ENCODE data around the gene CPZ.

DNA sequence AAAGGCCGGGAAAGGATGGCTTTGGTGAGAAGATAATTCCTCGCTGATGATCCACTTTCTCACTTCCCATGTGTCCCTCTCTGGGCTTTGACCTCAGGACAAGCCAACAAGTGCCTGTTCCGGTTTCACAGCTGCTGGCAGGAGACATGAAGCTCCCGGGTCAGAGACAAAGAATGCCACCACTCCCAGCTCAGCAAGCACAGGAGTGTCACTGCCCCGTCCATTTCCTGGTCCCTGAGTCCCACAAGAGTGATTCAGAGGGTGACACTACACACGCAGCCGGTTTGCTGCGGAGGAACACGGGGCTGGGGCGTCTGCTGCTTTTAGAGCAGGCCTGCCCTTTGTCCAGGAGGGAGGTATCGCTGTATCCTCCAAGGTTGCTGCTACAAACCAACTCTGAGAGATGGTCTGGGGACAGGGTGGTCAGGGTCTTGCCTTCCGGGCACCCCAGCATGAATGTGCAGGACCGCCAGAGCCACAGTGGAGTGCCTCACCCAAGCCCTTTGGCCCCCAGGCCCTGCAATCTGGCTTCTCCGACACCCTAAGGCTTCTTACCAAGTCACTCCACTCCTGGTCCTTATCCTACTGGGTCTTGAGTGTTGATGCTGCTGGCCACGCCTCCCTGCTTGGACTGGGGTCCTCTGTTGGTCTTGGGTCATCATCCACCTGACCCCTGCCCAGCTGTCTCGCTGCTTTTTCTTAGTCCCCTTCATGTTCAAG, 49.5 kb downstream of the CPZ start:
- TF ChIP-seq, protein P1, sequence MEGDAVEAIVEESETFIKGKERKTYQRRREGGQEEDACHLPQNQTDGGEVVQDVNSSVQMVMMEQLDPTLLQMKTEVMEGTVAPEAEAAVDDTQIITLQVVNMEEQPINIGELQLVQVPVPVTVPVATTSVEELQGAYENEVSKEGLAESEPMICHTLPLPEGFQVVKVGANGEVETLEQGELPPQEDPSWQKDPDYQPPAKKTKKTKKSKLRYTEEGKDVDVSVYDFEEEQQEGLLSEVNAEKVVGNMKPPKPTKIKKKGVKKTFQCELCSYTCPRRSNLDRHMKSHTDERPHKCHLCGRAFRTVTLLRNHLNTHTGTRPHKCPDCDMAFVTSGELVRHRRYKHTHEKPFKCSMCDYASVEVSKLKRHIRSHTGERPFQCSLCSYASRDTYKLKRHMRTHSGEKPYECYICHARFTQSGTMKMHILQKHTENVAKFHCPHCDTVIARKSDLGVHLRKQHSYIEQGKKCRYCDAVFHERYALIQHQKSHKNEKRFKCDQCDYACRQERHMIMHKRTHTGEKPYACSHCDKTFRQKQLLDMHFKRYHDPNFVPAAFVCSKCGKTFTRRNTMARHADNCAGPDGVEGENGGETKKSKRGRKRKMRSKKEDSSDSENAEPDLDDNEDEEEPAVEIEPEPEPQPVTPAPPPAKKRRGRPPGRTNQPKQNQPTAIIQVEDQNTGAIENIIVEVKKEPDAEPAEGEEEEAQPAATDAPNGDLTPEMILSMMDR (conservative IDR thresholded peaks at IDR 0.05; ENCODE audit: low read depth in 2 of 2): no peak
- TF ChIP-seq POLR2AphosphoS5 (IDR thresholded peaks at IDR 0.05; ENCODE audit: low read depth) (no peak), EZH2 (IDR thresholded peaks at IDR 0.05; ENCODE audit: low read depth, unreplicated experiment) (no peak), JUNB (IDR thresholded peaks at IDR 0.05; ENCODE audit: unreplicated experiment) (no peak)
- TF ChIP-seq, protein P2, sequence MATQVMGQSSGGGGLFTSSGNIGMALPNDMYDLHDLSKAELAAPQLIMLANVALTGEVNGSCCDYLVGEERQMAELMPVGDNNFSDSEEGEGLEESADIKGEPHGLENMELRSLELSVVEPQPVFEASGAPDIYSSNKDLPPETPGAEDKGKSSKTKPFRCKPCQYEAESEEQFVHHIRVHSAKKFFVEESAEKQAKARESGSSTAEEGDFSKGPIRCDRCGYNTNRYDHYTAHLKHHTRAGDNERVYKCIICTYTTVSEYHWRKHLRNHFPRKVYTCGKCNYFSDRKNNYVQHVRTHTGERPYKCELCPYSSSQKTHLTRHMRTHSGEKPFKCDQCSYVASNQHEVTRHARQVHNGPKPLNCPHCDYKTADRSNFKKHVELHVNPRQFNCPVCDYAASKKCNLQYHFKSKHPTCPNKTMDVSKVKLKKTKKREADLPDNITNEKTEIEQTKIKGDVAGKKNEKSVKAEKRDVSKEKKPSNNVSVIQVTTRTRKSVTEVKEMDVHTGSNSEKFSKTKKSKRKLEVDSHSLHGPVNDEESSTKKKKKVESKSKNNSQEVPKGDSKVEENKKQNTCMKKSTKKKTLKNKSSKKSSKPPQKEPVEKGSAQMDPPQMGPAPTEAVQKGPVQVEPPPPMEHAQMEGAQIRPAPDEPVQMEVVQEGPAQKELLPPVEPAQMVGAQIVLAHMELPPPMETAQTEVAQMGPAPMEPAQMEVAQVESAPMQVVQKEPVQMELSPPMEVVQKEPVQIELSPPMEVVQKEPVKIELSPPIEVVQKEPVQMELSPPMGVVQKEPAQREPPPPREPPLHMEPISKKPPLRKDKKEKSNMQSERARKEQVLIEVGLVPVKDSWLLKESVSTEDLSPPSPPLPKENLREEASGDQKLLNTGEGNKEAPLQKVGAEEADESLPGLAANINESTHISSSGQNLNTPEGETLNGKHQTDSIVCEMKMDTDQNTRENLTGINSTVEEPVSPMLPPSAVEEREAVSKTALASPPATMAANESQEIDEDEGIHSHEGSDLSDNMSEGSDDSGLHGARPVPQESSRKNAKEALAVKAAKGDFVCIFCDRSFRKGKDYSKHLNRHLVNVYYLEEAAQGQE (IDR thresholded peaks at IDR 0.05; ENCODE audit: unreplicated experiment): no peak

Data from GM23338 (cell line).